ENCODE data around the gene PDE6B. TPM values are rescaled to one million over a fixed set of nuclear protein-coding genes. Genes with fewer than 3 reads are reported as not detected.
"Not testable (repeated sequence)": the region's sequence is repeated elsewhere in the genome, so short reads cannot be mapped to it uniquely, and the experiment has no call there.

Gene PDE6B
- polyA plus RNA-seq, 1 donor from 2014 or later: 3.2 TPM

DNA sequence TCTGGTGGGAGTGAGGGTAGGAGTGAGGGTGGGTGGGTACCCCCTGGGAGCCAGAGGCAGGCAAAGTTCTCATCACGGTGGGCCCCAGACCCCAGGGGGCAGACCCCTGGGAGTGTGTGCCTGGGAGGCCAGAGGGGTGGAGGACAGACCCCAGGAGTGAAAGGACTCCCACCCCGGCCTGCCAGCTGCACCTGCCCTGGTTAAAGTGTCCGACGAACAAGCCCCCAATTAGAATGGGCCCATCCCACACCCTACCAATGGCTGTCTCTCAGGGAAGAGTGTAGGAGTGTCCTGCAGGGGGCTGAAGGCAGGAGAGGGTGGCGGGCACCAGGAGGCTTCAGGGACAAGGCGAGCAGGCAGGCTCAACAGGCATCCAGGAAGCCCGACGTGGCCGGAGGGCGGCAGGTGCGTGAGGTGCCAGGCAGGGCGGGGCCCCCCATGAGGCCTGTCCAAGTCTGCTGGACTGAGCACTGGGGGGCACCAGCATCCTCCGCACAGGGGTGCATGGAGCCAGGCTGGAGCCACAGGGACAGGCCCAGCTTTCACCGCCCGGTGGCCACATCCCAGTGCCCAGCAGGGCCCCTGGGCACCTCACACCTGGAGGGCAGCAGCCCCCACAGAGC is 8.7 kb downstream of the PDE6B start:
- H3K27ac ChIP-seq (ENCODE audit: low read length): no peak overlapping the region
- no peaks in the 10 kb centered on the region for H3K9me2 ChIP-seq (ENCODE audit: insufficient read depth, low read length)
- no peaks in the 10 kb centered on the region for H3K79me2 ChIP-seq (replicated peaks; ENCODE audit: insufficient read depth, low read length)
- no peaks in the 10 kb centered on the region for H4K20me1 ChIP-seq (ENCODE audit: insufficient read depth)
- no peak overlapping the region for H3K4me3 ChIP-seq (ENCODE audit: low read length)
- TF ChIP-seq TAF1 (IDR thresholded peaks at IDR 0.05; ENCODE audit: low read depth): no peak
- no peaks in the 10 kb centered on the region for H3K9me3 ChIP-seq (ENCODE audit: low read length)
- H3F3A ChIP-seq (ENCODE audit: insufficient read depth, low read length, poor library complexity, severe bottlenecking): no peaks in the 10 kb centered on the region
- H3K27me3 ChIP-seq (ENCODE audit: insufficient read depth, low read depth, low read length): no peaks in the 10 kb centered on the region
- H3K36me3 ChIP-seq (ENCODE audit: insufficient read depth, low read length): no peaks in the 10 kb centered on the region
- H3K9ac ChIP-seq (ENCODE audit: low read length): no peak overlapping the region
- H2AFZ ChIP-seq (ENCODE audit: low read depth, low read length): no peak overlapping the region
- H3K4me2 ChIP-seq (ENCODE audit: low read length): no peak overlapping the region

DNA sequence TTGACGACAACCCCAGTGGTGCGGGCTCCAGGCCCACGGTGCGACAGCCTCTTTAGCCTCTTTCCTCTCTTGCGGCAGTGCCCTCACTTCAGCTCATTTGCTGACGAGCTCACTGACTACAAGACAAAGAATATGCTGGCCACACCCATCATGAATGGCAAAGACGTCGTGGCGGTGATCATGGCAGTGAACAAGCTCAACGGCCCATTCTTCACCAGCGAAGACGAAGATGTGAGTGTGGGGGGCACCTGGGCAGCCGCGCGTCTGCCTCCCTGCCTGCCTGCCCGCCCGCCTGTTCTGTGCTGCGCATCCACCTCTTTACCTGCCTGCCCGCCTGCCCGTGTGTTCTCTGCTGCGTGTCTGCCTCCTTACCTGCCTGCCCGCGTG is 9.2 kb downstream of the PDE6B start:
- Histone ChIP-seq H3K79me2 (replicated peaks; ENCODE audit: insufficient read depth, low read length) (no peaks in the 10 kb centered on the region), H3K27ac (ENCODE audit: low read length) (no peak overlapping the region), H3K27me3 (ENCODE audit: insufficient read depth, low read depth, low read length) (no peaks in the 10 kb centered on the region), H3K4me2 (ENCODE audit: low read length) (no peak overlapping the region), H3K36me3 (ENCODE audit: insufficient read depth, low read length) (no peaks in the 10 kb centered on the region), H3F3A (ENCODE audit: insufficient read depth, low read length, poor library complexity, severe bottlenecking) (no peaks in the 10 kb centered on the region), H3K9me3 (ENCODE audit: low read length) (no peaks in the 10 kb centered on the region), H3K4me3 (ENCODE audit: low read length) (no peak overlapping the region), H4K20me1 (ENCODE audit: insufficient read depth) (no peaks in the 10 kb centered on the region), H3K9me2 (ENCODE audit: insufficient read depth, low read length) (no peaks in the 10 kb centered on the region), H3K9ac (ENCODE audit: low read length) (no peak overlapping the region), H2AFZ (ENCODE audit: low read depth, low read length) (no peak overlapping the region)
- TF ChIP-seq, protein P1, sequence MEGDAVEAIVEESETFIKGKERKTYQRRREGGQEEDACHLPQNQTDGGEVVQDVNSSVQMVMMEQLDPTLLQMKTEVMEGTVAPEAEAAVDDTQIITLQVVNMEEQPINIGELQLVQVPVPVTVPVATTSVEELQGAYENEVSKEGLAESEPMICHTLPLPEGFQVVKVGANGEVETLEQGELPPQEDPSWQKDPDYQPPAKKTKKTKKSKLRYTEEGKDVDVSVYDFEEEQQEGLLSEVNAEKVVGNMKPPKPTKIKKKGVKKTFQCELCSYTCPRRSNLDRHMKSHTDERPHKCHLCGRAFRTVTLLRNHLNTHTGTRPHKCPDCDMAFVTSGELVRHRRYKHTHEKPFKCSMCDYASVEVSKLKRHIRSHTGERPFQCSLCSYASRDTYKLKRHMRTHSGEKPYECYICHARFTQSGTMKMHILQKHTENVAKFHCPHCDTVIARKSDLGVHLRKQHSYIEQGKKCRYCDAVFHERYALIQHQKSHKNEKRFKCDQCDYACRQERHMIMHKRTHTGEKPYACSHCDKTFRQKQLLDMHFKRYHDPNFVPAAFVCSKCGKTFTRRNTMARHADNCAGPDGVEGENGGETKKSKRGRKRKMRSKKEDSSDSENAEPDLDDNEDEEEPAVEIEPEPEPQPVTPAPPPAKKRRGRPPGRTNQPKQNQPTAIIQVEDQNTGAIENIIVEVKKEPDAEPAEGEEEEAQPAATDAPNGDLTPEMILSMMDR (IDR thresholded peaks at IDR 0.05; ENCODE audit: poor library complexity, severe bottlenecking): no peak
- TF ChIP-seq MXI1 (conservative IDR thresholded peaks at IDR 0.05; ENCODE audit: poor library complexity, severe bottlenecking) (no peak), POLR2AphosphoS5 (IDR thresholded peaks at IDR 0.05) (no peak)

GRCh38 chr4:635066-635835 is 9.9 kb downstream of the PDE6B start:
- H3K4me3 ChIP-seq (ENCODE audit: low read length); H3K79me2 ChIP-seq (replicated peaks; ENCODE audit: insufficient read depth, low read length); H3F3A ChIP-seq (ENCODE audit: insufficient read depth, low read length, poor library complexity, severe bottlenecking); H3K9me3 ChIP-seq (ENCODE audit: low read length); H3K9ac ChIP-seq (ENCODE audit: low read length); H3K9me2 ChIP-seq (ENCODE audit: insufficient read depth, low read length); H3K36me3 ChIP-seq (ENCODE audit: insufficient read depth, low read length); H3K27me3 ChIP-seq (ENCODE audit: insufficient read depth, low read depth, low read length); H3K27ac ChIP-seq (ENCODE audit: low read length); H4K20me1 ChIP-seq (ENCODE audit: insufficient read depth); H3K4me2 ChIP-seq (ENCODE audit: low read length); H2AFZ ChIP-seq (ENCODE audit: low read depth, low read length): not testable (repeated sequence)

DNA sequence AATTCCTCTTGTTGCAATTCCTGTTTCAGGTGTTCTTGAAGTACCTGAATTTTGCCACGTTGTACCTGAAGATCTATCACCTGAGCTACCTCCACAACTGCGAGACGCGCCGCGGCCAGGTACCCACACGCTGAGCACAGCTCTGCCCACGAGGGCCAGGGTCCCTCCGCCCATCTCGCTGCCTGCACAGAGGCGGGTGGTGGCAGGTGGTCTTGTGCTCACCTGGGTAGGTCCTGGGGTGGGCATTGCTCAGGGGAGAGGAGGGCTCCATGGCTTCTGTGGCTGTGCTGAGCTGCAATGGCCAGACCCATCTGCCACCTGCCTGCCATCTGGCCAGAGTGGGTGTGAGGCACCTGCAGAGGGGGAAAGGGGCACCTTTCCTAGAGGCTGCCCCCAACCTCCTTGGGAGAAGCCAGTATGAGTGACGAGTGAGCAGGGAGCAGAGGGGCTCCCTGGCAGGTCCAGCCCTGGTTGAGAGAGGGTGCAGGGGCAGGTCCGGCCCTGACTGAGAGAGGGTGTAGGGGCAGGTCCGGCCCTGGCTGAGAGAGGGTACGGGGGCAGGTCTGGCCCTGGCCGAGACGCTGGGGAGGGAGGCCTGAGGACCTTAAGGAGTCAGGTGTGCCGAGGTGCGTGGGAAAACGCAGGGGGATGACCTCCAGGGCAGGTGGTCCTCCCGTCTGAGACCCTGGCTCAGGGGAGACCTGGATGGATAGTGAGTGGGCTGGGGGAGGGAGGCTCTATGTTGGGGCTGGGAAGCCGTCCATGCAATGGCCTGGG is 10.7 kb downstream of the PDE6B start:
- Histone ChIP-seq H3F3A (ENCODE audit: insufficient read depth, low read length, poor library complexity, severe bottlenecking) (no peaks in the 10 kb centered on the region), H2AFZ (ENCODE audit: low read depth, low read length) (no peak overlapping the region), H3K27ac (ENCODE audit: low read length) (no peak overlapping the region)
- TF ChIP-seq SMC3 (conservative IDR thresholded peaks at IDR 0.05; ENCODE audit: poor library complexity): no peak
- TF ChIP-seq, protein P1 (IDR thresholded peaks at IDR 0.05; ENCODE audit: poor library complexity, severe bottlenecking): no peak
- TF ChIP-seq MXI1 (conservative IDR thresholded peaks at IDR 0.05; ENCODE audit: poor library complexity, severe bottlenecking): no peak
- TF ChIP-seq, protein P2, sequence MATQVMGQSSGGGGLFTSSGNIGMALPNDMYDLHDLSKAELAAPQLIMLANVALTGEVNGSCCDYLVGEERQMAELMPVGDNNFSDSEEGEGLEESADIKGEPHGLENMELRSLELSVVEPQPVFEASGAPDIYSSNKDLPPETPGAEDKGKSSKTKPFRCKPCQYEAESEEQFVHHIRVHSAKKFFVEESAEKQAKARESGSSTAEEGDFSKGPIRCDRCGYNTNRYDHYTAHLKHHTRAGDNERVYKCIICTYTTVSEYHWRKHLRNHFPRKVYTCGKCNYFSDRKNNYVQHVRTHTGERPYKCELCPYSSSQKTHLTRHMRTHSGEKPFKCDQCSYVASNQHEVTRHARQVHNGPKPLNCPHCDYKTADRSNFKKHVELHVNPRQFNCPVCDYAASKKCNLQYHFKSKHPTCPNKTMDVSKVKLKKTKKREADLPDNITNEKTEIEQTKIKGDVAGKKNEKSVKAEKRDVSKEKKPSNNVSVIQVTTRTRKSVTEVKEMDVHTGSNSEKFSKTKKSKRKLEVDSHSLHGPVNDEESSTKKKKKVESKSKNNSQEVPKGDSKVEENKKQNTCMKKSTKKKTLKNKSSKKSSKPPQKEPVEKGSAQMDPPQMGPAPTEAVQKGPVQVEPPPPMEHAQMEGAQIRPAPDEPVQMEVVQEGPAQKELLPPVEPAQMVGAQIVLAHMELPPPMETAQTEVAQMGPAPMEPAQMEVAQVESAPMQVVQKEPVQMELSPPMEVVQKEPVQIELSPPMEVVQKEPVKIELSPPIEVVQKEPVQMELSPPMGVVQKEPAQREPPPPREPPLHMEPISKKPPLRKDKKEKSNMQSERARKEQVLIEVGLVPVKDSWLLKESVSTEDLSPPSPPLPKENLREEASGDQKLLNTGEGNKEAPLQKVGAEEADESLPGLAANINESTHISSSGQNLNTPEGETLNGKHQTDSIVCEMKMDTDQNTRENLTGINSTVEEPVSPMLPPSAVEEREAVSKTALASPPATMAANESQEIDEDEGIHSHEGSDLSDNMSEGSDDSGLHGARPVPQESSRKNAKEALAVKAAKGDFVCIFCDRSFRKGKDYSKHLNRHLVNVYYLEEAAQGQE (IDR thresholded peaks at IDR 0.05; ENCODE audit: borderline replicate concordance): no peak
- no peak for TF ChIP-seq TAF1 (IDR thresholded peaks at IDR 0.05; ENCODE audit: low read depth)
- TF ChIP-seq EZH2 (IDR thresholded peaks at IDR 0.05; ENCODE audit: borderline replicate concordance, insufficient read depth, low read length, poor library complexity, severe bottlenecking): no peak
- no peak for TF ChIP-seq EP300 (conservative IDR thresholded peaks at IDR 0.05; ENCODE audit: poor library complexity, severe bottlenecking)

More for the DNA sequence above, 10.7 kb downstream of the PDE6B start:
- Histone ChIP-seq H3K9me3 (ENCODE audit: low read length) (no peaks in the 10 kb centered on the region), H3K79me2 (replicated peaks; ENCODE audit: insufficient read depth, low read length) (no peaks in the 10 kb centered on the region), H4K20me1 (ENCODE audit: insufficient read depth) (no peaks in the 10 kb centered on the region), H3K9ac (ENCODE audit: low read length) (no peak overlapping the region), H3K9me2 (ENCODE audit: insufficient read depth, low read length) (no peaks in the 10 kb centered on the region), H3K4me3 (ENCODE audit: low read length) (no peak overlapping the region), H3K4me2 (ENCODE audit: low read length) (no peak overlapping the region), H3K36me3 (ENCODE audit: insufficient read depth, low read length) (no peaks in the 10 kb centered on the region), H3K27me3 (ENCODE audit: insufficient read depth, low read depth, low read length) (no peaks in the 10 kb centered on the region)
